ENCODE measurements around the gene BUB1B.

The BUB1B gene

DNA sequence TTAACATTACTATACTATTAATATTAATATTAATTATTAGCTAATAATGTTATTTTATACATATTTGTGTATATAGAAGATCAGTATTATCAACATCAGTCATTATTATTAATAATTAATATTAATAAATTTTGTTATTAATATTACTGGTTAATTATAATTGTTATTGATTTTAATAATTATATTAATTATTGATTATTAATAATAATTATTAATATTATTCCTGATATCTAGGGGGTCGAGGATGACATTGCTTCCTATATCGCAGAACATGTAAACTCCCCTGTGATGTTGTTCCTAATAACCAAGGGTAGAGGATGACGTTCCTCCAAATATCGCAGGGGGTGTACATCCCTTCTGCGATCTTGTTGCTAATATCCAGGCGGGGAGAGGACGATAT is 34.9 kb upstream of the BUB1B start:
- Histone ChIP-seq H3K23ac (ENCODE audit: low read length in 2 of 2) (no peak overlapping the region), H2BK120ac (ENCODE audit: low read depth, low read length) (no peak overlapping the region), H4K91ac (ENCODE audit: low read length) (no peak overlapping the region), H2BK15ac (ENCODE audit: low read depth, poor library complexity, severe bottlenecking) (no peak overlapping the region), H3K79me1 (replicated peaks; ENCODE audit: low read length, poor library complexity, severe bottlenecking) (no peaks in the 10 kb centered on the region), H3K4me1 (ENCODE audit: control insufficient read depth, insufficient read depth, low read depth, low read length) (no peaks in the 10 kb centered on the region), H4K8ac (ENCODE audit: low read length) (no peak overlapping the region), H2AFZ (ENCODE audit: low read depth, low read length) (no peak overlapping the region), H3K27ac (ENCODE audit: low read length, poor library complexity, severe bottlenecking) (no peak overlapping the region), H3K4me2 (ENCODE audit: low read length, poor library complexity, severe bottlenecking) (no peak overlapping the region), H3K9me3 (ENCODE audit: control insufficient read depth, low read length) (no peaks in the 10 kb centered on the region), H3K4me3 (ENCODE audit: insufficient read depth in 1 of 2, low read depth in 1 of 2, low read length in 2 of 2) (no peak overlapping the region), H3K27me3 (ENCODE audit: control insufficient read depth in 1 of 2, insufficient read depth in 1 of 2, low read length in 2 of 2) (peaks cover under 1 to 46% of the 10 kb centered on the region in 2 experiments), H2BK5ac (ENCODE audit: low read depth, low read length, poor library complexity, severe bottlenecking) (no peak overlapping the region), H2AK5ac (ENCODE audit: low read length, severe bottlenecking) (no peak overlapping the region), H3K18ac (ENCODE audit: low read depth in 1 of 2, low read length in 2 of 2) (no peak overlapping the region), H3K14ac (ENCODE audit: low read length in 2 of 2) (no peak overlapping the region), H2BK12ac (ENCODE audit: low read length in 2 of 2) (no peak overlapping the region), H3K4ac (ENCODE audit: low read depth in 1 of 2, low read length in 2 of 2) (no peak overlapping the region), H3K9ac (ENCODE audit: low read length) (no peak overlapping the region), H3K36me3 (ENCODE audit: control insufficient read depth in 1 of 2, insufficient read depth in 2 of 2, low read depth in 1 of 2, low read length in 2 of 2) (no peaks in the 10 kb centered on the region)
- no peak for DNase-seq
- WGBS, result 92% methylated on average over 7 of the region's 7 CpGs

- no peak overlapping the region for H3K4me2 ChIP-seq (ENCODE audit: low read length, poor library complexity, severe bottlenecking)
- H3K36me3 ChIP-seq (ENCODE audit: control insufficient read depth in 1 of 2, insufficient read depth in 2 of 2, low read depth in 1 of 2, low read length in 2 of 2), result no peaks in the 10 kb centered on the region
- no peak overlapping the region for H2BK120ac ChIP-seq (ENCODE audit: low read depth, low read length)
- H3K9ac ChIP-seq (ENCODE audit: low read length), result no peak overlapping the region
- H3K9me3 ChIP-seq (ENCODE audit: control insufficient read depth, low read length), result no peaks in the 10 kb centered on the region
- no peak overlapping the region for H3K18ac ChIP-seq (ENCODE audit: low read depth in 1 of 2, low read length in 2 of 2)
- no peak overlapping the region for H4K8ac ChIP-seq (ENCODE audit: low read length)
- H3K14ac ChIP-seq (ENCODE audit: low read length in 2 of 2), result no peak overlapping the region
- H3K27me3 ChIP-seq (ENCODE audit: control insufficient read depth in 1 of 2, insufficient read depth in 1 of 2, low read length in 2 of 2), result peaks cover 8 to 43% of the 10 kb centered on the region in 2 experiments
- no peak overlapping the region for H4K91ac ChIP-seq (ENCODE audit: low read length)
- no peak overlapping the region for H2AK5ac ChIP-seq (ENCODE audit: low read length, severe bottlenecking)
- H3K4me3 ChIP-seq (ENCODE audit: insufficient read depth in 1 of 2, low read depth in 1 of 2, low read length in 2 of 2), result no peak overlapping the region
- H3K23ac ChIP-seq (ENCODE audit: low read length in 2 of 2), result no peak overlapping the region
- no peak for DNase-seq
- no peak overlapping the region for H3K4ac ChIP-seq (ENCODE audit: low read depth in 1 of 2, low read length in 2 of 2)
- no peak overlapping the region for H2BK15ac ChIP-seq (ENCODE audit: low read depth, poor library complexity, severe bottlenecking)
- H3K79me1 ChIP-seq (replicated peaks; ENCODE audit: low read length, poor library complexity, severe bottlenecking), result no peaks in the 10 kb centered on the region
- WGBS, result 88% methylated on average over 25 of the region's 27 CpGs
- no peak overlapping the region for H2AFZ ChIP-seq (ENCODE audit: low read depth, low read length)
- H2BK12ac ChIP-seq (ENCODE audit: low read length in 2 of 2), result no peak overlapping the region
- no peaks in the 10 kb centered on the region for H3K4me1 ChIP-seq (ENCODE audit: control insufficient read depth, insufficient read depth, low read depth, low read length)
- H3K27ac ChIP-seq (ENCODE audit: low read length, poor library complexity, severe bottlenecking), result no peak overlapping the region
- H2BK5ac ChIP-seq (ENCODE audit: low read depth, low read length, poor library complexity, severe bottlenecking), result no peak overlapping the region
These were observed 31.9 kb upstream of the BUB1B start for GRCh38 chr15:40128766-40129660.

DNA sequence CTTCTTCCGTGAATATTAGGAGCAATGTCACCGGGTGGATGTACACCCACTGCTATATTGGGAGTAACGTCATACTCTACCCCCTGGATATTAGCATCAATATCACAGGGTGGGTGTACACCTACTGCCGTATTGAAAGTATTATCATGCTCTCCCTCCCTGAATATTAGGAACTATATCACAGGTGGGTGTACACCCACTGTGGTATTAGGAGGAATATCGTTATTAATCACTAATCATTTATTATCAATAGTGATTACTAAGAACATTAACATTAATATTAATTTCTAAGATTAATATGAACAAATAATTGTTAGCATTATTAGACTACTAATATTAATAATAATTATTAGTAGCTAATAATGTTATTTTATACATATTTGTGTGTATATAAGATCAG is 30.8 kb upstream of the BUB1B start:
- Histone ChIP-seq H3K18ac (ENCODE audit: low read depth in 1 of 2, low read length in 2 of 2) (no peak overlapping the region), H3K4me1 (ENCODE audit: control insufficient read depth, insufficient read depth, low read depth, low read length) (no peaks in the 10 kb centered on the region), H3K27ac (ENCODE audit: low read length, poor library complexity, severe bottlenecking) (no peak overlapping the region), H3K4me3 (ENCODE audit: insufficient read depth in 1 of 2, low read depth in 1 of 2, low read length in 2 of 2) (no peak overlapping the region), H3K9me3 (ENCODE audit: control insufficient read depth, low read length) (no peaks in the 10 kb centered on the region), H3K4me2 (ENCODE audit: low read length, poor library complexity, severe bottlenecking) (no peak overlapping the region), H2AK5ac (ENCODE audit: low read length, severe bottlenecking) (no peak overlapping the region), H3K9ac (ENCODE audit: low read length) (no peak overlapping the region), H2BK5ac (ENCODE audit: low read depth, low read length, poor library complexity, severe bottlenecking) (no peak overlapping the region), H2AFZ (ENCODE audit: low read depth, low read length) (no peak overlapping the region), H2BK15ac (ENCODE audit: low read depth, poor library complexity, severe bottlenecking) (no peak overlapping the region), H3K36me3 (ENCODE audit: control insufficient read depth in 1 of 2, insufficient read depth in 2 of 2, low read depth in 1 of 2, low read length in 2 of 2) (no peaks in the 10 kb centered on the region), H3K23ac (ENCODE audit: low read length in 2 of 2) (no peak overlapping the region), H4K8ac (ENCODE audit: low read length) (no peak overlapping the region), H4K91ac (ENCODE audit: low read length) (no peak overlapping the region), H3K27me3 (ENCODE audit: control insufficient read depth in 1 of 2, insufficient read depth in 1 of 2, low read length in 2 of 2) (peaks cover 8 to 43% of the 10 kb centered on the region in 2 experiments), H2BK12ac (ENCODE audit: low read length in 2 of 2) (no peak overlapping the region), H3K4ac (ENCODE audit: low read depth in 1 of 2, low read length in 2 of 2) (no peak overlapping the region), H3K79me1 (replicated peaks; ENCODE audit: low read length, poor library complexity, severe bottlenecking) (no peaks in the 10 kb centered on the region), H2BK120ac (ENCODE audit: low read depth, low read length) (no peak overlapping the region), H3K14ac (ENCODE audit: low read length in 2 of 2) (no peak overlapping the region)
- no peak for DNase-seq
- WGBS, result 91% methylated on average over 3 of the region's 5 CpGs

DNA sequence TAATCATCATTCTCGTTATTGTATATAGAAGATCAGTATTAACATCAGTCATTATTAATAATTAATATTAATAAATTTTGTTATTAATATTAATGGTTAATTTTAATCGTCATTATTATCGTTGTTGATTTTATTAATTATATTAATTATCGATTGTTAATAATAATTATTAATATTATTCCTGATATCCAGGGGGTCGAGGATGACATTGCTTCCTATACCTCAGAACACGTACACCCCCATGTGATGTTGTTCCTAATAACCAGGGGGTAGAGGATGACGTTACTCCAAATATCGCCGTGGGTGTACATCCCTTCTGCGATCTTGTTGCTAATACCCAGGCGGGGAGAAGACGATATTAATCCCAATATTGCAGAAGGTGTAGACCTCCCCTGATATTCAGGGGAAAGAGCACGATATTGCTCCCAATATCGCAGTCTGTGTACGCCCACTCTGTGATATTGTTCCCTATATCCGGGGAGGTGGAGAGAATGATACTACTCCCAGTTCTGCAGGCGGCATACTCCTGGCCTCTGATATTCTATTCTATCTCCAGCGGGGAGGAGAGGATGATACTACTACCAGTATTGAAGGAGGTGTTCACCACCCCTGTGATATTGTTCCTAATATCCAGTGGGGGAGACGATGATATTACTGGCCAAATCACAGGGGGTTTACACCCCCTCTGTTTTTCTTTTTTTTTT is 29.9 kb upstream of the BUB1B start:
- no peak overlapping the region for H3K27ac ChIP-seq (ENCODE audit: low read length, poor library complexity, severe bottlenecking)
- H2AFZ ChIP-seq (ENCODE audit: low read depth, low read length), result no peak overlapping the region
- no peak overlapping the region for H3K23ac ChIP-seq (ENCODE audit: low read length in 2 of 2)
- no peak overlapping the region for H2BK12ac ChIP-seq (ENCODE audit: low read length in 2 of 2)
- no peak overlapping the region for H3K4ac ChIP-seq (ENCODE audit: low read depth in 1 of 2, low read length in 2 of 2)
- H2BK15ac ChIP-seq (ENCODE audit: low read depth, poor library complexity, severe bottlenecking), result no peak overlapping the region
- H3K4me2 ChIP-seq (ENCODE audit: low read length, poor library complexity, severe bottlenecking), result no peak overlapping the region
- no peaks in the 10 kb centered on the region for H3K4me1 ChIP-seq (ENCODE audit: control insufficient read depth, insufficient read depth, low read depth, low read length)
- no peak overlapping the region for H4K8ac ChIP-seq (ENCODE audit: low read length)
- peaks cover 8 to 43% of the 10 kb centered on the region in 2 experiments for H3K27me3 ChIP-seq (ENCODE audit: control insufficient read depth in 1 of 2, insufficient read depth in 1 of 2, low read length in 2 of 2)
- no peak for DNase-seq
- 86% methylated on average over 14 of the region's 19 CpGs for WGBS
- H3K14ac ChIP-seq (ENCODE audit: low read length in 2 of 2), result no peak overlapping the region
- H2AK5ac ChIP-seq (ENCODE audit: low read length, severe bottlenecking), result no peak overlapping the region
- H3K9ac ChIP-seq (ENCODE audit: low read length), result no peak overlapping the region
- no peak overlapping the region for H2BK120ac ChIP-seq (ENCODE audit: low read depth, low read length)
- H4K91ac ChIP-seq (ENCODE audit: low read length), result no peak overlapping the region
- H3K4me3 ChIP-seq (ENCODE audit: insufficient read depth in 1 of 2, low read depth in 1 of 2, low read length in 2 of 2), result no peak overlapping the region
- H3K9me3 ChIP-seq (ENCODE audit: control insufficient read depth, low read length), result no peaks in the 10 kb centered on the region
- H2BK5ac ChIP-seq (ENCODE audit: low read depth, low read length, poor library complexity, severe bottlenecking), result no peak overlapping the region
- no peaks in the 10 kb centered on the region for H3K36me3 ChIP-seq (ENCODE audit: control insufficient read depth in 1 of 2, insufficient read depth in 2 of 2, low read depth in 1 of 2, low read length in 2 of 2)
- no peaks in the 10 kb centered on the region for H3K79me1 ChIP-seq (replicated peaks; ENCODE audit: low read length, poor library complexity, severe bottlenecking)
- no peak overlapping the region for H3K18ac ChIP-seq (ENCODE audit: low read depth in 1 of 2, low read length in 2 of 2)

Data from mesenchymal stem cell (in vitro differentiated cells and primary cell).